CD4-positive, alpha-beta T cell treated with Interferon alpha-2 for 1 hour (primary cell): ENCODE measurements around the gene ALDH3A1.

Experiments
- DNase-seq, 2 donors: peaks; one replicate each; pipeline ENCODE4 v3.0.0-alpha.2; 2020 to 2022

ALDH3A1 gene

GRCh38 chr17:19702217-19702641 is 45.9 kb downstream of the ALDH3A1 start:
- no peak for DNase-seq
